Measurements from ENCODE around the gene DLK1.

Gene DLK1

DNA sequence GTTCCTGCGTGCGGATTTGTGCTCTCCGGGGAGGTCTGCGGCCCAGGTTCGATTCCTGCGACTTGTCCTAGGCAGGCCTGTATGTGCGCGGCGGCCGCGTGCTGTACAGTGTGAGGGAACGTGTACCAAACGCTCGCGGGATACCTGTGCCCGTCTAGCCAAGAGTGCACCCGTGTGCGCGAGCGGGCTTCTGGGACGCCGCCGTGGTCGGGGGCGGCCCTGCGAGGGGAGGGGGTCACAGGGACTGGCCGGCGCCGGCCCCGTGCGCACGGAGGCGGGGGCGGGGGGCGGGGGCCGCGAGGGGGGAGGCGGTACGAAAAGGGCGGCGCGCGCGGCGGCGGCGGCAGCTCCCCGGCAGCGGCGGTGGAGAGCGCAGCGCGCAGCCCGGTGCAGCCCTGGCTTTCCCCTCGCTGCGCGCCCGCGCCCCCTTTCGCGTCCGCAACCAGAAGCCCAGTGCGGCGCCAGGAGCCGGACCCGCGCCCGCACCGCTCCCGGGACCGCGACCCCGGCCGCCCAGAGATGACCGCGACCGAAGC is at the start of gene DLK1:
TSS of gene DLK1 (plus strand) at position 343 of the 536 bp plus-strand sequence. CDS start at position 520, 177 bp downstream.
- no peak for DNase-seq (ENCODE audit: low read depth in 1 of 2, low spot score in 1 of 2)

- no peak for DNase-seq (ENCODE audit: low read depth in 1 of 2, low spot score in 1 of 2)
Observed at GRCh38 chr14:100677152-100677551, 49.5 kb upstream of the DLK1 start.

- no peak for DNase-seq (ENCODE audit: low read depth in 1 of 2, low spot score in 1 of 2)
Observed at GRCh38 chr14:100677554-100678468, 48.9 kb upstream of the DLK1 start.

- no peak for DNase-seq (ENCODE audit: low read depth in 1 of 2, low spot score in 1 of 2)
Observed at GRCh38 chr14:100678469-100678828, 48.2 kb upstream of the DLK1 start.

DNA sequence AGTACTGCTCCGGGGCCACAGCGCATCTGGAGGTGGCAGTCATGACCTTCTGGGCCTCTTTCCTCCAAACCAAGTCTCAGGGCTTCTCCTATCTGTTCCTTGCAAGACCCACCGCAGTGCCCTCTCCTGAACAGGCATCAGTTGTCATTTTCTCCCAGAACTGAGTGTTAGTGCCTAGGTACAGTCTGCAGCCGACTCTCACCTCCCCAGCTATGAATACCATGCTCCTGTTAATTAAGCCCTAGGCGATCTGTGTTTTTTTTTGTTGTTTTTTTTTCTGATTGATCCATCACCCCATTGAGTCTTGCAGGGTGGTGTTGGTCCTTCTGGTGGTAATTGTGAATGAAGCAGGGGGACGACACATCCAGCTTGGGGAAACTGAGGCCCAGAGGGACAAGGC is 47.5 kb upstream of the DLK1 start:
- no peak for DNase-seq (ENCODE audit: low read depth in 1 of 2, low spot score in 1 of 2)

DNA sequence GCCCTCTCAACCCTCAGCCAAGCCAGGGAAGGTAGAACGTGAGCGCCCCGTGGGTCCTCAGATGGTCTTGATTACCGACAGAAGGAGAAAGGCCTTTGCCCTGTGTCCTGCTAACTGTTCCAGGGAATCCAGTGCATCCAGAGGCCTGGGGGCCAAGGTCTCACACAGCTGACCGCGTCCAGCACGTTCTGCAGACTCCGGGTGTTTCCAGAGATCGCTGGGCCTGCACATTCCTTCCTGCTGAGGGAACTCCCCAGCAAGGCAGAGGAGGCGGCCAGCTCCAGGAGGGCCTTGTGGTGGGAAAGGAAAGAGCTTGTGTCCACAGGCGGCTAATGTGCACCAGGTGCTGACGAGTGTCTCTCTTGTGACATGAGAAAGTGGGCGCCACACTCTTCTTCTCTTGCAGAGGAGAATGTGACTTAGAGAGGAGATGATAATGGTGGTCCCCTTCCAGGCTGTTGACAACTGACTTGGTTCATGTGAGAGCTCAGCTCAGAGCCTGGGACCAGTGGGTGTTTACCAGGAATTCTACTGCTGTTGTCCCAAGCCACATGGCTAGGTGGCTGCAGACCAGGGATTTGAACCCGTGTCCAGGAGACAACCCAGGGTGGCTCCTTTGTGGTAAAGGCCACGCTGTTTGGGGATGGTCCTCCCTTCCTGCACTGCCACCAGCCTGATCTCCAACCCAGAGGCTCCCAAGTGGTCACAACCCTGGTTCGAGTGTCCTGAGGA is 46.8 kb upstream of the DLK1 start:
- no peak for DNase-seq (ENCODE audit: low read depth in 1 of 2, low spot score in 1 of 2)

DNA sequence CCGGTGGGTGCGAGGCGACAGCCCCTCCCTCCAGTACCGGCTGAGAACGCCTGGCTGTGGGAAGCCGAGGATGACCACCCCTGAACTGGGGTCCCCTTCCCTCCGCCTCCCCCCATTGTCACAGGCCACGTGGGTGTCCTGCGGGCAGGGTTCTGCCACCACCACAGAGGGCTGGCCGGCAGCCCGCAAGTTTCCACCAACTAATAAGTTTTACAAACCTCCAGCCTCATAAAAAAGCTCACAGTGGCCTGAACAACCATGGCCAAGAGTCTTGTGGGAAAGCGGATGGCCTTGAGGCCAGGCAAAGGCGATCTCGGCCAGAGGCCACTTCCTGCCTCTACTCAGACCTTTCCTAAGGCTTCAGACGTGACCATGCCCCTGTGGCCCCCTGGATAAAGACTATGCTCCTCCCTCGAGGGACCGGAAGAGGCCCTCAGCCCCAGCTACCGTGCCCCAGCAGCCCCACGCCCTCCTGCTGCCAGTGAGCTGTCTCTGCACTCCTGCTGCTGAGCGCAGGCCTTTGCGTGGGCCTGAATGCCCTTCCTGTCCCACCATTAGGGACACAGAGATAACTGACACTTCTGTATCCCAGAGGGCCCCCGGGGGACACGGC is 46.1 kb upstream of the DLK1 start:
- DNase-seq (ENCODE audit: low read depth in 1 of 2, low spot score in 1 of 2): no peak

- DNase-seq (ENCODE audit: low read depth in 1 of 2, low spot score in 1 of 2): no peak
Observed at GRCh38 chr14:100681111-100681510, 45.6 kb upstream of the DLK1 start.

GRCh38 chr14:100682749-100683148 is 43.9 kb upstream of the DLK1 start:
- no peak for DNase-seq (ENCODE audit: low read depth in 1 of 2, low spot score in 1 of 2)

GRCh38 chr14:100683578-100683977 is 43.1 kb upstream of the DLK1 start:
- no peak for DNase-seq (ENCODE audit: low read depth in 1 of 2, low spot score in 1 of 2)

- no peak for DNase-seq (ENCODE audit: low read depth in 1 of 2, low spot score in 1 of 2)
Observed at GRCh38 chr14:100684154-100684553, 42.5 kb upstream of the DLK1 start.

- DNase-seq (ENCODE audit: low read depth in 1 of 2, low spot score in 1 of 2): no peak
Observed at GRCh38 chr14:100684961-100685360, 41.7 kb upstream of the DLK1 start.

DNA sequence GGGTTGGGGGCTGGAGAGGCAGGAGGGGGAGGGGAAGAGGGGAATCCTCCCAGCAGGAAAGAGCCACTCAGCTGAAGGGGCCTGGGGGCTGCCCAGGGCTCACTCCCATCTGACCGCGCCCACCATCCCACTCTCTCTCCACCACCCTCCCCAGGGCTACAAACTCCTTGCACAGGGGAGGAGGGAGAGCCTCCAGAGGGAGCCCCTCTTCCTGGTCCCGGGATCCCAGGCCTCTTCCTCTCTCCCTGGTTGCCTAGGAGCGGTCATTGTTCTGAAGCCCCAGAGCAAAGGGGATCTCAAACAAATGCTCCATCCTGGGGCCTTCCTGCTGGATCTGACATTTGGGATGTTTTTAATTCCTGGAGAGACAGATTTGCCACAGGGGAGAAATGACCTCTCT is 39.8 kb upstream of the DLK1 start:
- DNase-seq (ENCODE audit: low read depth in 1 of 2, low spot score in 1 of 2): no peak

GRCh38 chr14:100687386-100687785 is 39.3 kb upstream of the DLK1 start:
- DNase-seq (ENCODE audit: low read depth in 1 of 2, low spot score in 1 of 2): no peak

GRCh38 chr14:100688051-100688450 is 38.6 kb upstream of the DLK1 start:
- DNase-seq (ENCODE audit: low read depth in 1 of 2, low spot score in 1 of 2): no peak

DNA sequence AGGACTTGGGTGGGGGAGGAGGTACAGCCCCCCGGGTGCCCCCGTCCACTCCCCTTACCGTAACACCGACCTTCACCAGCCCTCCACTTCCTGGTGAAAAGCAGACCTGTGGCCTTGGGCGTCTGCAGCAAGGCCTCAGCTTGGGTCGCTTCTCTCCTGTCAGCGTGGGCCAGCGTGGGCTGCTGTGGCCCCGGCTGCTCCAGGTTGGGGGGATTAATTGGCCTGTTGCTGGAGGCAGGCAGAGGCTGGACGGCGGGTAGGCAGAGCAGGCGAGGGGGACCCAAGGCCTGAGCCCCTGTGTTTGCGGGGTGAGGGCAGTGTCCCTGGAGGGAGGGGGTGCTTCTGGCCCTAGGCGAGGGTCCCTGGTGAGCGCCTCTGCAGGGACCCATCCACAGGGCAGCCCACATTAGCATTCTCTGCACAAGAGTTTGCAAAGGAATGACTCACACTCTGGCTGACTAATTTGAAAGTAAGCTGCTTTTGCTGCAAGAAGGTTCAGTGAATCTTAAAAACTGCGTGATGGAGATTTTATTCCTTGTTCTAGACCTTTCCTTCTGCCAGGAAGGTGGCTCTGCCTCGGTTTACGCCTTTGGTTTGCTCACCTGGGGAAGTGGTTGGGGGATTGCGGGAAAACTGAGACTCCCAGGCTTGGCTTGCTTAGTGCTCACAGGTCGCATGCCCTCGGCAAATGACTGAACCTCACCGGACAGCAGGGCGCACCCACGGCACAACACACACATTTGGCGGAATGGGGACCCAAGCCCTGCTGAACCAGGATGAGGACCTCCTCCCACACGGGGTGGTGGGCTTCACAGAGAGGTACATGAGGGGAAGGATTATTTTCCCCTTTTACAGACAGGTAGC is 37.9 kb upstream of the DLK1 start:
- DNase-seq (ENCODE audit: low read depth in 1 of 2, low spot score in 1 of 2): no peak

DNA sequence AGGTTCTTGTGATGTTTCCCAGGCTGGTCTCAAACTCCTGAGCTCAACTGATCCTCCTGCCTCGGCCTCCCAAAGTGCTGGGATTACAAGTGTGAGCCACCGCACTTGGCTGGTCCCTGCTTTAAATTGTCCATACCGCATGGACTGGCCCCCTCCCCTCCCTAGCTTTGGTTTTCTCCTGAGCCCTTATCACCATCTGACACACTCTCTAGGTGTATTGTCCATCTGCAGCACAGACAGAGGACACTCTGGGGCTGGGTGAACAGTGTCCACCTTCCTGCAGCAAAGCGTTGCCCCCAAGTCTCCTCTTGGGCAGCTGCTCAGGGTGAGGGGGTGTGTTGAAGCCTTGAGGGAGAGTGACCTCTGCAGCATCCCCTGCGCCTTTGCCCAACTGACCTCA is 36.0 kb upstream of the DLK1 start:
- no peak for DNase-seq (ENCODE audit: low read depth in 1 of 2, low spot score in 1 of 2)

DNA sequence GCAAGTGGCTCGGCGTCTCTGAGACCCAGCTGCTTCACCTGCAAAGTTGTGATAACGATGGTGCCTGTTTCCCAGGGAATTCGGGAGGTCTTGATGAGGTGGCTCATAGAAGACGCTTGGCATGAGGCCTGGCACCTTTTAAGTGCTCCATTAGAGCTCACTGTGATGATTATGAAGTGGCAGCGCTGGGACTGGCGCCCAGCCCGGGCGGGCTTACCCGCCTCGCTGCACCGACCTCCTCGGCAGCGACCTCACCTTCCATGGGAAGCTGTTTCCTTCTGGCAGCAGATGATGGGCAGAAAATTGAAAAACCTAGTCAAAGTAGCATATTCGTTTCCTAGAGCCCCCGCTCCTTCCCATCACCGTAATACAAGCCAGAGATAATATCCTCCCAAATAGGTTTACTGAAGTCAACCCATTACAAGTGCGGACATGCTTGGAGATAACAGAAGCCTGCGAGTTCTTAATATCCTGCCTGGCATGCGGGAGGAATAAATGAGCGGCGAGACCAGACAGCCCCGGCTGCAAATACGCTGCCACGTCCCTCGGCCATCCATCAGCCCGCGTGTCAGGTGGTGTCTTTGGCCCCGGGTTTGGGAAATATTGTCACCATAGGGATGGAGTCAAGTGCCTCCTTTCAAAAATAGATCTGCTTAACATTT is 35.2 kb upstream of the DLK1 start:
- no peak for DNase-seq (ENCODE audit: low read depth in 1 of 2, low spot score in 1 of 2)

DNA sequence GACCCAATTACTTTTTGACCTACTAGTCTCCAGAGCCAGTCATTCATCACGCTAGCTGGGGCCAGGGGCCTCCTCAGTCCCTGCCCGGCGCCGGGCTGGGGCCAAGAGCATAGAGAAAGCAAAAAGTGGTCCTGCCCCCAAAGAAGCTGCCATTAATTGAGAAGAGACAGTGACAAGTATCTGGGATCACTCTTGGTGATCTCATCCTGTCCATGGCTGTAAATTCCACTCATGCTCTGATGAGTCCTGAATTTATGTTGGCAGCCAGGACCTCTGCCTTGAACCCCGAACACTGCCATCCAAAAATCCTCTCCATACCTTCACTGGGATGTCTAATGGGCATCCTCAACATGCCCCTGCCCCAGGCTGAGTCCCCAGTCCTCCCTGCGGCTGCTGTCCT is 34.4 kb upstream of the DLK1 start:
- DNase-seq (ENCODE audit: low read depth in 1 of 2, low spot score in 1 of 2): no peak

DNA sequence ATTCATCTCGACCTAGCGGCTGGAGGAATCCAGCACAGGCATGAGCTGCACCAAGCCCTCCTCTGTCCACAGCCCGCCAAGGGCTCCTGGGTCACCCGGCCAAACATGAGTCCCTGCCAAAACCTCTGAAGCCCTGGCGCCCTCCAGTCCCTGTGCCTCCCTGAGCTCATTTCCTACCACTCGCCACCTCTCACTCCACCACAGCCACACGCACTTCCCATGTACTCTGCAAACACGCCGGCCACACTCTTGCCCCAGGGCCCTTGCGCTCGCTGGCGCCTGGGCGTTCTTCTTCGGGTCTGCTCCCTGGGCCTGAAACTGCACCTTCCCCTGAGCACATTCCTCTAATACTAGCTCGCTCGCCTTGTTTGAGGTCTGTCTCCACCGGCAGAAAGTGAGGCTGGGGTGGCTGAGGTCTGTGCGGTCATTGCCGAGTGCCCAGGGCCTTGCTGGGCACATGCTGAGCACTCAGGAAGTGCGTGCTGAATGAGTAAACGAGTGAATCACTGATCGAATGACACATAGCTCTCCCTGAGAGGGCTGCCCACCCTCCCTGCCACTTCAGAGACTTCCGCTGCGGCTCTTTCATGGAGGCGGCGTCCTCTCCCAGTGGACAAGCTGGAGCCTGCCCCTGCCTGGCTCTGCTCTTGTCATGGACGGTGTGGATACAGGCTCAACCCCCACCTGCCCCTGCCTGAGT is 33.7 kb upstream of the DLK1 start:
- DNase-seq (ENCODE audit: low read depth in 1 of 2, low spot score in 1 of 2): no peak

All from stimulated activated CD4-positive, alpha-beta T cell treated with anti-CD3 and anti-CD28 coated beads, Interleukin-15, amount 100 ng/mL, for 1 hour (primary cell).